Measurements from ENCODE around the gene BORCS5.
A peak's percentile ranks its signal among the peaks of the same experiment; 100 is the strongest.
"Not testable (repeated sequence)": the region's sequence is repeated elsewhere in the genome, so short reads cannot be mapped to it uniquely, and the experiment has no call there.

The BORCS5 gene

DNA sequence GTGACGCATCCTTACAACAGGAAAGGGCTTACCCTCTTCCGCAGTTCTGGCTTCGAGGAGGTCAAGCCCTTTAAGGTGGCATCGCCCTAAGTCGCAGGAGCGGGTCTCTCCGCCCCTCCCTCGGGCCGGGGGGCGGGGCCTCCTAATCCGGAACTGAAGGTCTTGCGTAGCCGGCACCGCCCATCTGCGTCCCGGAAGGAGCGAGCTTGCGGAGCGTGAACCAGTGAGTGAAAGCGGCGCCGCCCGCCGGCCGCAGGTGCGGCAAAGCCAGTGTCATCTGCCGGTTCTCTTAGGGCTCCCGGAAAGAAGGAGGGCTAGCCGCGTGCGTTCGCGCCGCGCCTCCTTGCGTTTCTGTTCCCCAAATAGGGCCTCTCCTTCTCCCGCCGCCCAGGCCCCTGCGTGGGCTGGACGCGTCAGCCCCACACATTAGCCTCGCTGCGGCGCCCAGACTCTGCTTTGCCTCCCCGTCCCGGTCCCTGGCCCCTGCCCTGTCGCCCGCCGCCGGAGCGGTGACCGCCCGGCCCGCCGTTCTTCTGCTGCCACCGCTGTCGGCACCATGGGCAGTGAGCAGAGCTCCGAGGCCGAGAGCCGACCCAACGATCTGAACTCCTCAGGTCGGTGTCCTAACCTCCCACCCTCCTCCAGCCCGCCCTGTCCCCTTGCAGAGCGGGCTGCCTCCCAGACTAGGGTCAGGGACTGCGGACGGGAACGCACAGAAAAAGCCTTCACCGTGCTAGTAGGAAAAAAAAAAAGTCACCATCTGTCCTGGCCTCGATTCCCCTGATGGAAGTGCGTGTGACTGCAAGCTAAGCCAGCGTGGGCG is at the start of gene BORCS5:
Gene BORCS5 (plus strand): TSS at position 183 of the 823 bp plus-strand sequence. CDS start 374 bp downstream, at position 557.
- TF ChIP-seq CTCF (IDR thresholded peaks at IDR 0.05; ENCODE audit: extremely low read depth, insufficient read depth, missing control alignments) = peak; percentile 45
- in situ Hi-C loops (cut with MboI; ENCODE audit: low pct_unique_long_range_greater_than_20kb, low sequenced_read_pairs, unreplicated experiment) = no loop called here
- peak; percentile 93 for DNase-seq (ENCODE audit: low spot score)

DNA sequence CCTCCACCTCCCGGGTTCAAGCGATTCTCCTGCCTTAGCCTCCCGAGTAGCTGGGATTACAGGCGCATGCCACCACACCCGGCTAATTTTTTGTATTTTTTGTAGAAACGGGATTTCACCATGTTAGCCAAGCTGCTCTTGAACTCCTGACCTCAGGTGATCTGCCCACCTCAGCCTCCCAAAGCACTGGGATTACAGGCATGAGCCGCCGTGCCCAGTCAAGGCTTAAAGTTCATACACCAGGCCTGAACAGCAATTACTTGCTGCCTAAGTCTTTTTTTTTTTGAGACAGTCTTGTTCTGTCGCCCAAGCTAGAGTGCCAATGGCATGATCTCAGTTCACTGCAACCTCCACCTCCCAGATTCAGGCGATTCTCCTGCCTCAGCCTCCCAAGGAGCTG is 46.2 kb upstream of the BORCS5 start:
- in situ Hi-C loops (cut with MboI; ENCODE audit: low pct_unique_long_range_greater_than_20kb, low sequenced_read_pairs, unreplicated experiment) = not testable (repeated sequence)

GRCh38 chr12:12315838-12316237 is 41.0 kb upstream of the BORCS5 start:
- in situ Hi-C loops (cut with MboI; ENCODE audit: low pct_unique_long_range_greater_than_20kb, low sequenced_read_pairs, unreplicated experiment) = no loop called here
- no peak for TF ChIP-seq CTCF (IDR thresholded peaks at IDR 0.05; ENCODE audit: extremely low read depth, insufficient read depth, missing control alignments)

More for the DNA sequence above, 46.2 kb upstream of the BORCS5 start:
- not testable (repeated sequence) for DNase-seq (ENCODE audit: low spot score)

GRCh38 chr12:12319451-12320183 is 37.3 kb upstream of the BORCS5 start:
- no peak for DNase-seq (ENCODE audit: low spot score)
- no peak for TF ChIP-seq CTCF (IDR thresholded peaks at IDR 0.05; ENCODE audit: extremely low read depth, insufficient read depth, missing control alignments)
- in situ Hi-C loops (cut with MboI; ENCODE audit: low pct_unique_long_range_greater_than_20kb, low sequenced_read_pairs, unreplicated experiment) = no loop called here

More at GRCh38 chr12:12315838-12316237, 41.0 kb upstream of the BORCS5 start:
- no peak for DNase-seq (ENCODE audit: low spot score)

DNA sequence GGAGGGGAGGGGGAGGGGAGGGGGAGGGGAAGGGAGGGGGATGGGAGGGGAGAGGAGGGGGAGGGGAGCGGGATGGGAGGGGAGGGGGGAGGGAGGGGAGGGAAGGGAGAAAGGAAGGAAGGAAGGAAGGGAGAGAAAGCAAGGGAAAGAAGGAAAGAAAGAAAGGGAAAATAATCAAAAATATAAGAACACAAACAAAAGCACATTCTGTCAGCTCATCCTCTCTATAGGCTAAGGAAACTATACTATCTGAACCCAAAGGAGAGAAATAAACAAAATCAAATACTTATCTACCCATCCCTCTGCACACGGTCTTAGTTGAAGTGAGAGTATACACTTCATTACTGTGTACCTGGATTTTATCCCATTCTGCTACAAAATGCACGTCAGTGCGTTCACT is 33.8 kb upstream of the BORCS5 start:
- TF ChIP-seq CTCF (IDR thresholded peaks at IDR 0.05; ENCODE audit: extremely low read depth, insufficient read depth, missing control alignments) = no peak
- DNase-seq (ENCODE audit: low spot score) = no peak
- in situ Hi-C loops (cut with MboI; ENCODE audit: low pct_unique_long_range_greater_than_20kb, low sequenced_read_pairs, unreplicated experiment) = no loop called here

GRCh38 chr12:12323591-12323990 is 33.3 kb upstream of the BORCS5 start:
- no peak for DNase-seq (ENCODE audit: low spot score)
- in situ Hi-C loops (cut with MboI; ENCODE audit: low pct_unique_long_range_greater_than_20kb, low sequenced_read_pairs, unreplicated experiment) = no loop called here
- no peak for TF ChIP-seq CTCF (IDR thresholded peaks at IDR 0.05; ENCODE audit: extremely low read depth, insufficient read depth, missing control alignments)

- no peak for TF ChIP-seq CTCF (IDR thresholded peaks at IDR 0.05; ENCODE audit: extremely low read depth, insufficient read depth, missing control alignments)
- in situ Hi-C loops (cut with MboI; ENCODE audit: low pct_unique_long_range_greater_than_20kb, low sequenced_read_pairs, unreplicated experiment) = loop anchor here (25.0 kb wide), 2 partner anchors 264 to 764 kb away; partner anchors contain the start of gene BCL2L14
- no peak for DNase-seq (ENCODE audit: low spot score)
Measured at GRCh38 chr12:12326262-12326661, 30.6 kb upstream of the BORCS5 start.

Measured in GM13977 (cell line).